HG03095 (cell line): ENCODE measurements around the gene SLAMF8.

ENCODE experiments used
- ATAC-seq: cut with Tn5 transposase; IDR thresholded peaks from one replicate; pipeline ENCODE4 v1.9.1; 2021; ENCODE audit warnings: moderate library complexity; ENCODE audit not compliant: unreplicated experiment

SLAMF8 gene

GRCh38 chr1:159817276-159818041 lies 9.2 kb upstream of the SLAMF8 start:
- no peak for ATAC-seq

GRCh38 chr1:159821171-159821867 lies 5.4 kb upstream of the SLAMF8 start:
- no peak for ATAC-seq

- no peak for ATAC-seq
Observed at GRCh38 chr1:159823406-159823805, 3.3 kb upstream of the SLAMF8 start.

GRCh38 chr1:159825564-159825963 lies 1.1 kb upstream of the SLAMF8 start:
- no peak for ATAC-seq

- no peak for ATAC-seq
Observed at GRCh38 chr1:159827102-159827490, 423 bp downstream of the SLAMF8 start.

- ATAC-seq: no peak
Observed at GRCh38 chr1:159827549-159827948, 876 bp downstream of the SLAMF8 start.

GRCh38 chr1:159828176-159828575 lies 1.5 kb downstream of the SLAMF8 start:
- ATAC-seq: no peak

- ATAC-seq: no peak
Observed at GRCh38 chr1:159828581-159829272, 2.1 kb downstream of the SLAMF8 start.

GRCh38 chr1:159829273-159829634 lies 2.6 kb downstream of the SLAMF8 start:
- ATAC-seq: peak; percentile 64

GRCh38 chr1:159829822-159830465 lies 3.3 kb downstream of the SLAMF8 start:
- no peak for ATAC-seq

- no peak for ATAC-seq
Observed at GRCh38 chr1:159830722-159831121, 4.0 kb downstream of the SLAMF8 start.

- no peak for ATAC-seq
Observed at GRCh38 chr1:159831412-159832141, 4.9 kb downstream of the SLAMF8 start.

- ATAC-seq: no peak
Observed at GRCh38 chr1:159832309-159832708, 5.6 kb downstream of the SLAMF8 start.

GRCh38 chr1:159835356-159835755 lies 8.7 kb downstream of the SLAMF8 start:
- ATAC-seq: no peak

- no peak for ATAC-seq
Observed at GRCh38 chr1:159835862-159836525, 9.3 kb downstream of the SLAMF8 start.

GRCh38 chr1:159838715-159839114 lies 12.0 kb downstream of the SLAMF8 start:
- peak; percentile 48 for ATAC-seq

GRCh38 chr1:159839116-159839849 lies 12.6 kb downstream of the SLAMF8 start:
- peak; percentile 88 for ATAC-seq

- no peak for ATAC-seq
Observed at GRCh38 chr1:159841749-159842148, 15.1 kb downstream of the SLAMF8 start.

GRCh38 chr1:159843459-159843858 lies 16.8 kb downstream of the SLAMF8 start:
- ATAC-seq: no peak
